H1 (cell line): ENCODE results near the gene MEDAG. TPM values are rescaled to one million over a fixed set of nuclear protein-coding genes. Genes with fewer than 3 reads are reported as not detected.

Experiments
- CTCF ChIA-PET: fragments of 300-600 bp; sonication (Branson Sonifier 250); formaldehyde crosslinking; loops from one replicate; lab custom pipeline; 2021; ENCODE audit not compliant: partially characterized antibody; lab: Charles Lee
- POLR2A ChIA-PET: fragments of 300-600 bp; sonication (Branson Sonifier 250); formaldehyde crosslinking; loops from one replicate; lab custom pipeline; 2021; ENCODE audit warnings: inconsistent platforms; ENCODE audit not compliant: partially characterized antibody; lab: Charles Lee
- DNase-seq, 2 experiments: peaks; one replicate each; pipeline versions ENCODE4 v3.0.0 to v3.0.0-alpha.2; 2010 to 2022; ENCODE audit warnings: low spot score in 2 of 2, low read depth in 1 of 2, mixed read lengths in 1 of 2
- FAIRE-seq: peaks from 2 replicates; lab custom pipeline; 2011; peaks lifted over from hg19 to GRCh38; lab: Jason Lieb, UNC
- H2AFZ ChIP-seq: 2 replicates; pipeline ENCODE4 v1.8.1; 2012; ENCODE audit warnings: low read length, inconsistent platforms
- H2AK5ac ChIP-seq: 2 replicates; pipeline ENCODE4 v1.6.1; 2013; ENCODE audit warnings: low read depth, low read length
- H2BK120ac ChIP-seq: replicated peaks from 2 replicates; pipeline ENCODE3; 2013; ENCODE audit warnings: low read depth, low read length, inconsistent platforms
- H2BK12ac ChIP-seq: 2 replicates; pipeline ENCODE4 v1.6.1; 2013; ENCODE audit warnings: low read depth, low read length
- H2BK15ac ChIP-seq: 2 replicates; pipeline ENCODE4 v1.6.1; 2013; ENCODE audit warnings: low read length
- H2BK20ac ChIP-seq: 2 replicates; pipeline ENCODE4 v1.6.1; 2013; ENCODE audit warnings: low read length
- H2BK5ac ChIP-seq: 2 replicates; pipeline ENCODE4 v1.6.1; 2013; ENCODE audit warnings: low read depth, low read length
- H3K14ac ChIP-seq: 2 replicates; pipeline ENCODE4 v1.6.1; 2013; ENCODE audit warnings: inconsistent platforms; ENCODE audit not compliant: insufficient read length
- H3K18ac ChIP-seq: 2 replicates; pipeline ENCODE4 v1.6.1; 2013; ENCODE audit warnings: low read length; ENCODE audit errors: extremely low read depth
- H3K23ac ChIP-seq: 2 replicates; pipeline ENCODE4 v1.6.1; 2013; ENCODE audit warnings: inconsistent platforms; ENCODE audit not compliant: insufficient read length
- H3K23me2 ChIP-seq: 2 replicates; pipeline ENCODE4 v1.6.1; 2013; ENCODE audit warnings: low read depth, low read length
- H3K27ac ChIP-seq: 2 replicates; pipeline ENCODE4 v1.6.1; 2011; ENCODE audit warnings: low read depth, low read length, inconsistent platforms
- H3K27me3 ChIP-seq, 4 experiments: replicated peaks in 1 of 4; 1 replicate in 1 of 4; 2 replicates in 3 of 4; pipeline versions ENCODE4 v1.6.1 to v1.8.1; 2011 to 2013; ENCODE audit warnings: low read length in 3 of 4, mild to moderate bottlenecking in 3 of 4, inconsistent platforms in 2 of 4, mixed read lengths in 2 of 4, moderate library complexity in 1 of 4; ENCODE audit not compliant: control insufficient read depth in 3 of 4, insufficient read depth in 3 of 4; ENCODE audit errors: extremely low read depth in 1 of 4
- H3K36me3 ChIP-seq, 4 experiments: 2 replicates each; pipeline versions ENCODE4 v1.6.1 to v1.8.1; 2011 to 2013; ENCODE audit warnings: mild to moderate bottlenecking in 4 of 4, low read length in 3 of 4, moderate library complexity in 2 of 4, control low read depth in 1 of 4, inconsistent platforms in 1 of 4; ENCODE audit not compliant: insufficient read depth in 4 of 4, control insufficient read depth in 2 of 4
- H3K4ac ChIP-seq: replicated peaks from 2 replicates; pipeline ENCODE3; 2013; ENCODE audit warnings: low read length, low read depth, mixed read lengths, inconsistent platforms; ENCODE audit not compliant: insufficient read length
- H3K4me1 ChIP-seq, 4 experiments: replicated peaks in 1 of 4; 1 replicate in 1 of 4; 2 replicates in 3 of 4; pipeline versions ENCODE4 v1.6.1 to v1.8.1; 2011 to 2013; ENCODE audit warnings: low read length in 3 of 4, inconsistent platforms in 2 of 4, mixed read lengths in 1 of 4; ENCODE audit not compliant: insufficient read depth in 4 of 4, control insufficient read depth in 3 of 4
- H3K4me2 ChIP-seq, 2 experiments: 2 replicates each; pipeline versions ENCODE4 v1.6.1 to v1.8.1; 2011 to 2013; ENCODE audit warnings: low read depth in 2 of 2, low read length in 2 of 2, control low read depth in 1 of 2, inconsistent platforms in 1 of 2, mild to moderate bottlenecking in 1 of 2; ENCODE audit not compliant: insufficient read depth in 1 of 2
- H3K4me3 ChIP-seq, 4 experiments: fragments of 200-600, 300-600 bp in 1 of 4; sonication (generic), shearing (Covaris generic), sonication (Bioruptor Twin) in 1 of 4; 2 replicates each; pipeline versions ENCODE4 v1.5.1 to v1.8.1; 2011 to 2016; ENCODE audit warnings: low read length in 4 of 4, low read depth in 3 of 4, control low read depth in 2 of 4, inconsistent platforms in 2 of 4, mild to moderate bottlenecking in 2 of 4, mixed read lengths in 1 of 4, moderate library complexity in 1 of 4; ENCODE audit not compliant: insufficient read depth in 2 of 4; ENCODE audit errors: extremely low read depth in 1 of 4
- H3K56ac ChIP-seq: replicated peaks from 2 replicates; pipeline ENCODE3; 2013; ENCODE audit warnings: low read depth, mild to moderate bottlenecking, mixed read lengths, low read length, inconsistent platforms; ENCODE audit not compliant: insufficient read length
- H3K79me1 ChIP-seq: 2 replicates; pipeline ENCODE4 v1.6.1; 2013; ENCODE audit warnings: low read depth, low read length, control low read depth
- H3K79me2 ChIP-seq, 2 experiments: 2 replicates each; pipeline versions ENCODE4 v1.6.1 to v1.8.1; 2012 to 2013; ENCODE audit warnings: low read length in 2 of 2, mild to moderate bottlenecking in 2 of 2, inconsistent platforms in 1 of 2; ENCODE audit not compliant: insufficient read depth in 2 of 2, control insufficient read depth in 1 of 2
- H3K9ac ChIP-seq, 4 experiments: replicated peaks in 1 of 4; 1 replicate in 1 of 4; 2 replicates in 3 of 4; pipeline versions ENCODE4 v1.6.1 to v1.8.1; 2011 to 2013; ENCODE audit warnings: low read depth in 3 of 4, low read length in 3 of 4, control low read depth in 2 of 4, mild to moderate bottlenecking in 2 of 4, moderate library complexity in 2 of 4, inconsistent platforms in 1 of 4; ENCODE audit errors: extremely low read depth in 1 of 4
- H3K9me3 ChIP-seq, 2 experiments: 2 replicates each; pipeline versions ENCODE4 v1.6.1 to v1.8.1; 2012 to 2013; ENCODE audit warnings: mild to moderate bottlenecking in 2 of 2, moderate library complexity in 2 of 2, control low read depth in 1 of 2, inconsistent platforms in 1 of 2, low read depth in 1 of 2, low read length in 1 of 2, mixed read lengths in 1 of 2; ENCODE audit not compliant: insufficient read depth in 2 of 2
- H4K20me1 ChIP-seq, 2 experiments: replicated peaks in 1 of 2; 2 replicates each; pipeline versions ENCODE3 to v1.8.1; 2011 to 2013; ENCODE audit warnings: inconsistent platforms in 2 of 2, low read length in 2 of 2, mild to moderate bottlenecking in 1 of 2; ENCODE audit not compliant: insufficient read depth in 2 of 2, control insufficient read depth in 1 of 2
- H4K5ac ChIP-seq: 2 replicates; pipeline ENCODE4 v1.6.1; 2013; ENCODE audit warnings: low read length, low read depth, mixed read lengths, inconsistent platforms; ENCODE audit not compliant: insufficient read length
- H4K8ac ChIP-seq: 2 replicates; pipeline ENCODE4 v1.8.0; 2013; ENCODE audit warnings: mild to moderate bottlenecking, moderate library complexity, low read length, inconsistent platforms; ENCODE audit not compliant: insufficient read depth; ENCODE audit errors: extremely low read depth
- H4K91ac ChIP-seq: replicated peaks from 2 replicates; pipeline ENCODE3; 2013; ENCODE audit warnings: low read length, mixed read lengths, inconsistent platforms; ENCODE audit not compliant: insufficient read length
- ASH2L ChIP-seq: fragments of 200-600, 300-600 bp; sonication (generic); IDR thresholded peaks from one replicate; pipeline ENCODE4 v1.7.1; 2017; ENCODE audit warnings: low read length
- BACH1 ChIP-seq: IDR thresholded peaks from 2 replicates; pipeline ENCODE4 v1.6.1; 2012; ENCODE audit warnings: low read length, improper control_type of control experiment
- BCL11A ChIP-seq, 2 experiments: IDR thresholded peaks; one replicate each; pipeline ENCODE4 v1.6.1; 2011; ENCODE audit warnings: low read depth in 2 of 2, low read length in 2 of 2, mild to moderate bottlenecking in 2 of 2
- CHD1 ChIP-seq: IDR thresholded peaks from 2 replicates; pipeline ENCODE4 v1.6.1; 2012; ENCODE audit warnings: low read depth, low read length, improper control_type of control experiment
- EGR1 ChIP-seq: IDR thresholded peaks from 2 replicates; pipeline ENCODE4 v1.6.1; 2011; ENCODE audit warnings: low read depth, low read length, borderline replicate concordance
- FOSL1 ChIP-seq: IDR thresholded peaks from 2 replicates; pipeline ENCODE4 v1.6.1; 2011; ENCODE audit warnings: mild to moderate bottlenecking, low read depth, low read length, moderate library complexity; ENCODE audit not compliant: insufficient read depth
- HDAC2 ChIP-seq, 2 experiments: fragments of 300-600 bp in 1 of 2; sonication (generic) in 1 of 2; IDR thresholded peaks; 2 replicates each; pipeline ENCODE4 v1.6.1; 2011 to 2012; ENCODE audit warnings: low read depth in 2 of 2, low read length in 2 of 2, mild to moderate bottlenecking in 2 of 2, moderate library complexity in 2 of 2, borderline replicate concordance in 1 of 2, inconsistent platforms in 1 of 2
- HDAC6 ChIP-seq: IDR thresholded peaks from one replicate; pipeline ENCODE4 v1.7.1; 2012; ENCODE audit warnings: low read depth, mild to moderate bottlenecking, inconsistent platforms, low read length, moderate library complexity
- MAFK ChIP-seq: IDR thresholded peaks from 2 replicates; pipeline ENCODE4 v1.6.1; 2012; ENCODE audit warnings: low read depth, mild to moderate bottlenecking, improper control_type of control experiment, low read length
- POU5F1 ChIP-seq: IDR thresholded peaks from 2 replicates; pipeline ENCODE4 v1.6.1; 2011; ENCODE audit warnings: low read depth, mild to moderate bottlenecking, low read length, moderate library complexity
- SIN3A ChIP-seq, 2 experiments: IDR thresholded peaks in 1 of 2; conservative IDR thresholded peaks in 1 of 2; 2 replicates each; pipeline ENCODE4 v1.6.1; 2011 to 2012; ENCODE audit warnings: low read length in 2 of 2, improper control_type of control experiment in 1 of 2, low read depth in 1 of 2, mild to moderate bottlenecking in 1 of 2
- SP4 ChIP-seq: IDR thresholded peaks from 2 replicates; pipeline ENCODE4 v1.6.1; 2012; ENCODE audit warnings: low read length, inconsistent platforms
- TAF1 ChIP-seq: IDR thresholded peaks from 2 replicates; pipeline ENCODE4 v1.6.1; 2011; ENCODE audit warnings: mild to moderate bottlenecking, low read depth, low read length
- TAF7 ChIP-seq: optimal IDR thresholded peaks from 2 replicates; pipeline ENCODE3; 2011; ENCODE audit warnings: low read depth, mild to moderate bottlenecking, inconsistent platforms, low read length, moderate library complexity, borderline replicate concordance
- TBP ChIP-seq: IDR thresholded peaks from 2 replicates; pipeline ENCODE4 v1.6.1; 2011; ENCODE audit warnings: low read depth, low read length, improper control_type of control experiment
- WGBS, 2 experiments: shearing (Covaris generic) in 1 of 2; methylation state at CpG; one replicate each; pipeline versions ENCODE4 v1.1.6 to v1.1.7; 2013 to 2015; ENCODE audit warnings: low lambda C conversion rate in 2 of 2, mixed read lengths in 2 of 2, inconsistent platforms in 1 of 2, low coverage in 1 of 2, missing lambda C conversion rate in 1 of 2; ENCODE audit not compliant: insufficient replicate concordance in 2 of 2, insufficient coverage in 1 of 2, insufficient read length in 1 of 2; ENCODE audit errors: extremely low coverage in 1 of 2, missing lambda C conversion rate in 1 of 2; 5-methylcytosine and 5-hydroxymethylcytosine counted together
- polyA plus RNA-seq, 7 experiments: library from polyadenylated mRNA; depleted of rRNA in 3 of 7; stranded (reverse) in 5 of 7; unstranded in 2 of 7; fragments of >200 nt in 5 of 7; fragments of 200-250 nt in 2 of 7; gene quantifications; 1 replicate in 5 of 7; 2 replicates in 1 of 7; 4 replicates in 1 of 7; pipeline versions ENCODE4 v1.2.1 to v1.2.3, GENCODE V29; 2011 to 2013; ENCODE audit warnings: missing spikeins in 2 of 7, mixed read lengths in 2 of 7
- total RNA-seq: library from RNA; stranded (reverse); fragmentation: NEBNext Ultra II Directional; extraction: Animal tissue kit (Norgen Biotek cat#: 25700); gene quantifications from 2 replicates; pipeline ENCODE4 v1.2.1, GENCODE V29; 2021

Gene MEDAG
- total and polyA plus RNA-seq, 2 of the 8 experiments (the other 6 are each of a cell fraction or from before 2014, with no cell fraction given) = 2.1 to 3.1 TPM

GRCh38 chr13:30927595-30927994, 21.5 kb downstream of the MEDAG start:
- no peak overlapping the region for H3K56ac ChIP-seq
- no peaks in the 10 kb centered on the region for H4K20me1 ChIP-seq
- ChIA-PET CTCF (no interaction called here), POLR2A (no interaction called here)
- H3K79me2 ChIP-seq = no peaks in the 10 kb centered on the region
- H2BK15ac ChIP-seq = no peak overlapping the region
- H2BK12ac ChIP-seq = no peak overlapping the region
- no peaks in the 10 kb centered on the region for H3K36me3 ChIP-seq
- H4K91ac ChIP-seq = no peak overlapping the region
- no peak overlapping the region for H2BK5ac ChIP-seq
- H3K23me2 ChIP-seq = no peaks in the 10 kb centered on the region; the same call in 1 of the 2 replicates
- DNase-seq (no peak), FAIRE-seq (no peak)
- no peaks in the 10 kb centered on the region for H3K79me1 ChIP-seq
- no peak overlapping the region for H2BK120ac ChIP-seq
- no peak overlapping the region for H3K14ac ChIP-seq
- no peak overlapping the region for H2BK20ac ChIP-seq
- peaks cover 2 to 9% (median 5%) of the 10 kb centered on the region in 4 experiments for H3K27me3 ChIP-seq
- no peaks in the 10 kb centered on the region for H3K9me3 ChIP-seq
- H3K4me2 ChIP-seq = no peak overlapping the region
- no peak overlapping the region for H3K4ac ChIP-seq
- H4K5ac ChIP-seq = no peak overlapping the region
- 92% methylated on average over 1 of the region's 1 CpG; no CpG with 5 or more reads in 1 of the 2 experiments for WGBS, 2 experiments
- H3K18ac ChIP-seq = no peak overlapping the region
- H3K9ac ChIP-seq = no peak overlapping the region
- H2AFZ ChIP-seq = no peak overlapping the region
- H3K4me1 ChIP-seq = 0 out of 7 replicates have a peak, but pooled peaks cover 0 to 3% (median 0%) of the 10 kb centered on the region in 4 experiments
- H2AK5ac ChIP-seq = no peak overlapping the region
- no peak overlapping the region for H3K23ac ChIP-seq
- H4K8ac ChIP-seq = no peak overlapping the region
- H3K27ac ChIP-seq = no peak overlapping the region
- H3K4me3 ChIP-seq = no peak overlapping the region
- TF ChIP-seq EGR1 (no peak), TAF7 (no peak), POU5F1 (no peak), HDAC2 (IDR thresholded peaks at IDR 0.05; ENCODE audit: borderline replicate concordance in 1 of 2, low read depth in 2 of 2, low read length in 2 of 2) (no peak), FOSL1 (no peak), ASH2L (no peak), MAFK (no peak), SIN3A (conservative IDR thresholded peaks at IDR 0.05 in 1 of 2, IDR thresholded peaks at IDR 0.05 in 1 of 2; ENCODE audit: low read depth in 1 of 2, low read length in 2 of 2) (no peak), SP4 (no peak), BCL11A (IDR thresholded peaks at IDR 0.05; ENCODE audit: low read depth in 2 of 2, low read length in 2 of 2) (no peak), CHD1 (no peak), HDAC6 (no peak), TAF1 (no peak), TBP (no peak), BACH1 (no peak)
